Activated CD8-positive, alpha-beta memory T cell treated with anti-CD3 and anti-CD28 coated beads for 36 hours (primary cell): ENCODE measurements around the gene PRF1. TPM values are rescaled to one million over a fixed set of nuclear protein-coding genes. Genes with fewer than 3 reads are reported as not detected.
"Not testable (repeated sequence)": the region's sequence is repeated elsewhere in the genome, so short reads cannot be mapped to it uniquely, and the experiment has no call there.

ENCODE experiments used
- CTCF ChIA-PET: fragments of 350-600 bp; sonication (Branson Sonifier 250); formaldehyde crosslinking; loops from one replicate; lab custom pipeline; 2021; ENCODE audit warnings: antibody characterized with exemption; lab: Charles Lee
- POLR2A ChIA-PET: fragments of 350-600 bp; sonication (Branson Sonifier 250); formaldehyde crosslinking; loops from one replicate; lab custom pipeline; 2021; ENCODE audit warnings: antibody characterized with exemption; lab: Charles Lee
- total RNA-seq, 2 experiments: library from RNA; stranded (reverse); gene quantifications; one replicate each; pipeline ENCODE4 v1.2.3, GENCODE V29; 2021

The PRF1 gene
- total RNA-seq, 2 experiments from 2014 or later, result 142 to 149 TPM

GRCh38 chr10:70619271-70620019 is 16.9 kb upstream of the PRF1 start:
- ChIA-PET POLR2A (interaction anchor here (0.5 to 0.7 kb wide), 2 partner anchors 21 to 153 kb away, joined by 3 read pairs; no protein-coding TSS in a partner anchor), CTCF (interaction anchor here (0.6 to 2.8 kb wide), 8 partner anchors 18 to 140 kb away, joined by 3 to 12 read pairs (median 3); no protein-coding TSS in a partner anchor)

GRCh38 chr10:70618663-70619062 is 16.1 kb upstream of the PRF1 start:
- ChIA-PET POLR2A (no interaction called here), CTCF (interaction anchor here (1.0 to 2.8 kb wide), 4 partner anchors 17 to 70 kb away, joined by 3 to 12 read pairs (median 4); no protein-coding TSS in a partner anchor)

DNA sequence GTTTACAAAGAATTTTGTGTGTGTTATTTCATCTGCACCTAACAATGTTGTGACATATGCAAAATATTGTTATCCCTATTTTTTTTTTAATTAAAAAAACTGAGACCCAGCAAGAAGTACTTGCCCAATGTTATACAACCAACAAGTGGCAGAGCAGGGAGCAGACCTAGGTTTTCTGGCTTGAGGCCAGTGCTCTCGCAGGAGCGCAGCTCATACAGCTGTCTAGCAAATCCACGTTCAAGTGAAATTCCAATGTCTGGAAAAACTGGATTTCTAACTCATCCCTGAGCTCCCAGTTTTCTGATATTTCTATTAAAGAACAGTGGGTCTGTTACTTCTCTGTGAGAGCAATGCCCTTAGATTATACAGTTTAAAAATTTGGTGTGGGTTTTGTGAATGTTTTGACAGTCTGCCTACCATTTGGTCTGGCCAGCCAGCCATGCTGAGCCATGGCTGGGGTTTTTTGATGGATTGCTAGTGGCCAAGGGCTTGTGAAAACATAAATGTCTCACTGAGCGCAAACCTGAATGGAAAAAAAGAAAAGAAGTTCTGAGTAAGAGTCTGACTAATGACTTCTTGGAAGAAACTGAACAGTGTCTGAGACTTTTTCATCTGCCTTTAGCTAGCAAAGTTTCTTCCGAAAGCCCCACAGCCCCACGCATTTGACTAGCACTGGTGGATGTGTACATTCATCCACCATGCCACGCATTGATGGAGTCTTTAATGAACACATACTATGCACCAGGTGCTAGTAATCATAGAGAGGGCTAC is 15.4 kb upstream of the PRF1 start:
- ChIA-PET POLR2A (interaction anchor here (0.6 to 2.1 kb wide), 2 partner anchors 15 to 42 kb away, joined by 8 to 10 read pairs; partner anchors contain the start of gene PRF1), CTCF (interaction anchor here (1.0 to 2.8 kb wide), 4 partner anchors 59 to 142 kb away, joined by 3 to 12 read pairs (median 3); no protein-coding TSS in a partner anchor)

DNA sequence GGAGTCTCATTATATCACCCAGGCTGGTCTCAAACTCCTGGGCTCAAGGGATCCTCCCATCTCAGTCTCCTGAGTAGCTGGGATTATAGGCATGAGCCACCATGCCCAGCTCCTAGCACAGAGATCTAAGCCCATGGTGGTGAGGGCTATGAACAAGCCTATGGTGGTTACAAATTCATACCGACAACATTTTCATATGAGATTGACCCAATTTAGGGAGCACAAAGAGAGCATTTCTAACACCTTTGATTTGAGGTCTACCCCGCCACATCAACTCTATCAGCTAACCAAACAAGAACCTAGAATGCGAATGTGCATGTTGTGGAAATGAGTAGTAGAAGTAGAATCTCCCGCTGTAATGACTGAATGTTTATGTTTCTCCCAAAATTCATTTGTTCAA is 14.2 kb upstream of the PRF1 start:
- ChIA-PET CTCF (no interaction called here), POLR2A (interaction anchor here (2.1 kb wide), 1 partner anchor 14 kb away, joined by 10 read pairs; the partner anchor contains the start of gene PRF1)

DNA sequence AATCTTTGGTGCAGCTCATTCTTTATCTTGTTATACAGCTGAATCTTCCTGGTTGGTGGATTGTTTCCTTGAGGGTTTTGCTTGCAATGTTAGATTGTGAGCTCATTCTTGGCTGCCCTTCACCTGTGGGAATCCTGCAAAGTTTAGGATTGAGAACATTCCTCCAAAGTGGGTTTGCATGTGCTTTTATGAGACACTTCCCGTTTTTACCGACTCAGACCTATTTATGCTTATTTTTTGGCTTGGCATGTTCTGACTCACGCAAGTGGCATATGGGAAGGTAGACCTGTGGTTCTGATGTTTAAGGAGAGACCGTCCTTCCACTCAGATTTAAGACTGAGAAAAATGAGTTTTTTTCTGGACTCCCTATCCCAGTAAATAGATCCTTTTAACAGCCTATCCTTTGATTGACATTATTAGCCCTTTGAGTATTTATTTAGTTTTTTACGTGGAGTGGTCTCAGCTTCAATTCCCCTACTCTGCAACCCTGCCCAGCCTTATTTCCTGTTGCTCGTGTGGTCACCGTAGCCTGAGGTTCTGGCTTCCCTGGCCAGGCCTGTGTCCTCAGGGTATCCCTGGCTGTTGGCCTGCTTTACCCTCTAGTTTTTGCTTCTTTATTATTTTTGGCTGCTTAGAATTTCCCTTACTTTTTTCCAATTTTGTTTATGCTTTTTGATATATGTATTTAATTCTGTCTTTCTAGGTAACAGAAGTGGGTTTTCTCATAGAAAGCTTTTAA is 13.4 kb upstream of the PRF1 start:
- ChIA-PET CTCF (no interaction called here), POLR2A (interaction anchor here (2.1 kb wide), 1 partner anchor 13 kb away, joined by 10 read pairs; the partner anchor contains the start of gene PRF1)

- ChIA-PET POLR2A (no interaction called here), CTCF (no interaction called here)
Observed at GRCh38 chr10:70615211-70615610, 12.7 kb upstream of the PRF1 start.

DNA sequence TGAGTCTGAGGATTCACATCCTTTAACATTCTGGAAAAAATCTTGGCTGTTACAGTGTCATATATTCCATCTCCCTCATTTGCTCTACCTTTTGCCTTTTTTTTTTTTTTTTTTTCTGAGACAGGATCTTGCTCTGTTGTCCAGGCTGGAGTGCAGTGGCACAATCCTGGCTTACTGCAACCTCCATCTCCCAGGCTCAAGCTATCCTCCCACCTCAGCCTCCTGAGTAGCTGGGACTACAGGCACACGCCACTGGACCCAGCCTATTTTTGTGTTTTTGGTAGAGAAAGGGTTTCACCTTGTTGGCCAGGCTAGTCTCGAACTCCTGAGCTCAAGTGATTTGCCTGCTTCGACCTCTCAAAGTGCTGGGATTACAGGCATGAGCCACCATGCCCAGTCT is 11.8 kb upstream of the PRF1 start:
- CTCF ChIA-PET, POLR2A ChIA-PET: not testable (repeated sequence)

- POLR2A ChIA-PET, result no interaction called here
- CTCF ChIA-PET, result no interaction called here
Observed at GRCh38 chr10:70613941-70614340, 11.4 kb upstream of the PRF1 start.

DNA sequence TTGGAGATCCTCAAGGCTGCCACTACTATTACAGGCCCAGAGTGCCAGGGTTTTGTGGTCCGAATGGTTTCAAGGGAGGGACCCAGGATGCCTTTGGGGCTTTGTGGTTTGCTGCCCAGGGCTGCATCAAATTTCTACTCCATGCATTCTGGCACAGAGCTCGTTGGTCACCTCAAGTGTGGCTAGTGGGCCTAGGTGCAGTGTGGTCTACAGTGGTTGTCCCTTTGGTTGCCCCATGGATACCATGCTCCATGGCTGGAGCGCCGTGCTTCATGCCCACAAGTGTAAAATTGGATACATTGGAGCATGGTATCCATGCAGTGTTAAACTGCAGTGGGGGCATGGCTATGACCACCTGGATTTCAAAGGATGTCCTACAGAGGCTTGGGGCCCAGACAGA is 5.4 kb upstream of the PRF1 start:
- ChIA-PET POLR2A (no interaction called here), CTCF (no interaction called here)

DNA sequence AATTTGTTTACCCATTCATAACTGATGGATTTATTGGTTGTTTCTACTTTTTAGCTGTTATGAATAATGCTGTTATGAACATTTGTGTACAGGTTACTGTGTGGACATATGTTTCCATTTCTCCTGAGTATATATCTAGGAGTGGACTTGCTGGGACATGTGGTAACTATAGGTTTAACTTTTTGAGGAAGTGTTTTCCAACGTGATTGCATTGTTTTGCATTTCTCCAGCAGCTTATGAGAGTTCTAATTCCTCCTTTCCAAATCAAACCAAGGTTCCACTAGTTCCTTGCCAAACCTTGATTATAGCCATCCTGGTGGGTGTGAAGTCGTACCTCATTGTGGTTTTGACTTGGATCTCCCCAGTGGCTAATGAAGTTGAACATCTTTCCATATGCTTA is 2.6 kb upstream of the PRF1 start:
- ChIA-PET POLR2A (interaction anchor here (0.5 kb wide), 1 partner anchor 747 kb away, joined by 4 read pairs; no protein-coding TSS in a partner anchor), CTCF (interaction anchor here (0.8 kb wide), 1 partner anchor 46 kb away, joined by 3 read pairs; no protein-coding TSS in a partner anchor)

- ChIA-PET CTCF (no interaction called here), POLR2A (no interaction called here)
Observed at GRCh38 chr10:70604106-70604505, 1.6 kb upstream of the PRF1 start.

DNA sequence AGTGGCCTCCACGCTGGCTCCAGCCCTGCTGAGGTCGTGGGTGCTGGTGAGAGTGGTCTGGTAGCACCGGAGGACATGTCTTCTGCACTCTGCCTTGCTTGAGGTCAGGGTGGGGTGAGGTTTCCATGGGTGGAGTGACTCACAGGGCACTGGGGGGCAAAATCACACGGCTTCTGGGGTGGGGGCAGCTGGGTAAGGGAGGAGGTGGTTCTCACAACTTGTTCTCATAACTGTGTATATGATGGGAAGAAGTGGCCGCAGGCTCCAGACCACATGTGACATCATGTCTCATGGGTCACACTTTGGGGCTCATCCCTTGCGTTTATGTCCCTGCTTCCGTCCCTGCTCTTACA is 884 bp upstream of the PRF1 start:
- ChIA-PET CTCF (no interaction called here), POLR2A (no interaction called here)

- CTCF ChIA-PET, result interaction anchor here (1.1 to 1.4 kb wide), 3 partner anchors 17 to 157 kb away, joined by 4 read pairs; no protein-coding TSS in a partner anchor
- POLR2A ChIA-PET, result interaction anchor here (0.6 to 1.4 kb wide), 4 partner anchors 15 to 455 kb away, joined by 3 to 10 read pairs (median 4); partner anchors contain the start of gene TYSND1
Observed at GRCh38 chr10:70601746-70602145, 795 bp downstream of the PRF1 start.

GRCh38 chr10:70600512-70601395 is 1.8 kb downstream of the PRF1 start:
- POLR2A ChIA-PET, result interaction anchor here (0.6 to 0.8 kb wide), 2 partner anchors 14 to 454 kb away, joined by 3 to 4 read pairs; partner anchors contain the start of gene TYSND1

GRCh38 chr10:70599791-70600190 is 2.8 kb downstream of the PRF1 start:
- CTCF ChIA-PET, result interaction anchor here (0.6 kb wide), 1 partner anchor 24 kb away, joined by 3 read pairs; no protein-coding TSS in a partner anchor
- POLR2A ChIA-PET, result no interaction called here

More at GRCh38 chr10:70600512-70601395, 1.8 kb downstream of the PRF1 start:
- CTCF ChIA-PET, result interaction anchor here (0.5 kb wide), 1 partner anchor 22 kb away, joined by 3 read pairs; no protein-coding TSS in a partner anchor

DNA sequence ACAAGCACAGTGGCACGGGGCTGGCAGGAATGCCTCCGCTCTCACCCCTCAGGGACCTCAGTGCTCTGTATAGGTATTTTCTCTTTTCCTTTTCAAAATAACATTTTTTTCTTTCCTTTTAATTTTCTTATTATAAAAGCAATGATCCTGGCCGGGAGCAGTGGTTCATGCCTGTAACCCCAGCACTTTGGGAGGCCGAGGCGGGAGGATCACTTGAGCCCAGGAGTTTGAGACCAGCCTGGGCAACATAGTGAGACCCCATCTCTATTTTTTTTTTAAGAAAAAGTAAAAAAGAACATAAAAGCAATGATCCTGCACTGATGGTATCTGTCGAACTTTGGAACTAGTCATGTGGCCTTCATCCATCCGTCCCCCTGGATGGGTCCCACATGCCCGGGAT is 3.2 kb downstream of the PRF1 start:
- CTCF ChIA-PET, result interaction anchor here (0.6 kb wide), 1 partner anchor 24 kb away, joined by 3 read pairs; no protein-coding TSS in a partner anchor
- POLR2A ChIA-PET, result no interaction called here

GRCh38 chr10:70598857-70599295 is 3.7 kb downstream of the PRF1 start:
- CTCF ChIA-PET, result no interaction called here
- POLR2A ChIA-PET, result no interaction called here
